Thyroid gland (tissue), 4 donors: Measurements from ENCODE around the gene GPC6. TPM values are rescaled to one million over a fixed set of nuclear protein-coding genes. Genes with fewer than 3 reads are reported as not detected.

Source experiments
- DNase-seq, 2 donors: peaks; one replicate each; pipeline ENCODE4 v3.0.0-alpha.2; 2019
- H3K27ac ChIP-seq, 3 donors: fragments of 200-600 bp; sonication (generic); 1 replicate in 2 of 3; 2 replicates in 1 of 3; pipeline ENCODE4 v1.5.1; 2016 to 2019; ENCODE audit warnings: mild to moderate bottlenecking in 1 of 3, moderate library complexity in 1 of 3
- H3K27me3 ChIP-seq: fragments of 200-600 bp; sonication (generic); one replicate; pipeline ENCODE4 v1.5.1; 2019
- H3K36me3 ChIP-seq, 2 donors: fragments of 200-600 bp; sonication (generic); one replicate each; pipeline ENCODE4 v1.5.1; 2016 to 2019
- H3K4me1 ChIP-seq, 2 donors: fragments of 200-600 bp; sonication (generic); one replicate each; pipeline ENCODE4 v1.5.1; 2017 to 2019
- H3K4me3 ChIP-seq, 3 donors: fragments of 200-600 bp; sonication (generic); replicated peaks in 1 of 3; 1 replicate in 2 of 3; 2 replicates in 1 of 3; pipeline ENCODE4 v1.5.1; 2016; ENCODE audit warnings: mild to moderate bottlenecking in 1 of 3
- H3K9me3 ChIP-seq: fragments of 200-600 bp; sonication (generic); one replicate; pipeline ENCODE4 v1.5.1; 2017
- CTCF ChIP-seq, 6 experiments: fragments of 200-600 bp in 3 of 6; fragments of 450-650 bp in 3 of 6; sonication (generic) in 3 of 6; IDR thresholded peaks; one replicate each; pipeline ENCODE4 v1.5.1; 2016 to 2019; ENCODE audit warnings: antibody characterized with exemption in 6 of 6, mild to moderate bottlenecking in 2 of 6, inconsistent platforms in 1 of 6, moderate library complexity in 1 of 6
- POLR2A ChIP-seq, 2 donors: fragments of 450-650 bp; IDR thresholded peaks; one replicate each; pipeline ENCODE4 v1.6.1; 2017; ENCODE audit warnings: antibody characterized with exemption in 2 of 2, mild to moderate bottlenecking in 2 of 2, moderate library complexity in 1 of 2
- WGBS, 2 donors: methylation state at CpG; one replicate each; pipeline ENCODE4 v1.1.5; 2017; 5-methylcytosine and 5-hydroxymethylcytosine counted together
- intact Hi-C: fragments of 100-400 bp; cut with DNase I; formaldehyde crosslinking; loops from one replicate; pipeline ENCODE4 v1.15.1; 2023
- total RNA-seq, 4 donors: library from RNA; depleted of rRNA; stranded (reverse); fragments of >200 nt; gene quantifications; one replicate each; pipeline ENCODE4 v1.2.3, GENCODE V29; 2016

GPC6 gene
- total RNA-seq, 4 donors from 2014 or later = 2.8 to 13.4 (median 7.5) TPM

- Histone ChIP-seq H3K9me3 (no peaks in the 10 kb centered on the region), H3K36me3 (no peaks in the 10 kb centered on the region), H3K4me3 (no peak overlapping the region), H3K27ac (no peak overlapping the region), H3K4me1 (no peaks in the 10 kb centered on the region), H3K27me3 (no peaks in the 10 kb centered on the region)
- DNase-seq = no peak
- TF ChIP-seq POLR2A (IDR thresholded peaks at IDR 0.05) (no peak), CTCF (IDR thresholded peaks at IDR 0.05) (no peak)
- WGBS, 2 donors = 96% methylated on average over 2 of the region's 2 CpGs
- intact Hi-C loops = no loop called here
Observed at GRCh38 chr13:94270556-94270955, 1043.9 kb downstream of the GPC6 start.

GRCh38 chr13:94272038-94272437 is 1045.4 kb downstream of the GPC6 start:
- Histone ChIP-seq H3K27ac (no peak overlapping the region), H3K36me3 (no peaks in the 10 kb centered on the region), H3K27me3 (no peaks in the 10 kb centered on the region), H3K4me3 (no peak overlapping the region), H3K4me1 (no peaks in the 10 kb centered on the region), H3K9me3 (no peaks in the 10 kb centered on the region)
- TF ChIP-seq POLR2A (IDR thresholded peaks at IDR 0.05) (no peak), CTCF (IDR thresholded peaks at IDR 0.05) (no peak)
- no peak for DNase-seq
- WGBS, 2 donors = 72 to 76% methylated on average over 2 of the region's 2 CpGs
- intact Hi-C loops = no loop called here

GRCh38 chr13:94280349-94280748 is 1053.7 kb downstream of the GPC6 start:
- TF ChIP-seq CTCF (IDR thresholded peaks at IDR 0.05) (no peak), POLR2A (IDR thresholded peaks at IDR 0.05) (no peak)
- no peak for DNase-seq
- Histone ChIP-seq H3K27me3 (no peaks in the 10 kb centered on the region), H3K4me1 (no peaks in the 10 kb centered on the region), H3K36me3 (no peaks in the 10 kb centered on the region), H3K9me3 (no peaks in the 10 kb centered on the region), H3K4me3 (no peak overlapping the region), H3K27ac (no peak overlapping the region)
- 67 to 94% methylated on average over 3 of the region's 3 CpGs for WGBS, 2 donors
- intact Hi-C loops = no loop called here

GRCh38 chr13:94280845-94281244 is 1054.2 kb downstream of the GPC6 start:
- intact Hi-C loops = no loop called here
- no peaks in the 10 kb centered on the region for H3K4me1 ChIP-seq
- no peak for TF ChIP-seq POLR2A (IDR thresholded peaks at IDR 0.05)
- no peak for TF ChIP-seq CTCF (IDR thresholded peaks at IDR 0.05)

GRCh38 chr13:94286581-94286980 is 1060.0 kb downstream of the GPC6 start:
- Histone ChIP-seq H3K9me3 (no peaks in the 10 kb centered on the region), H3K4me1 (no peaks in the 10 kb centered on the region), H3K27me3 (no peaks in the 10 kb centered on the region), H3K36me3 (no peaks in the 10 kb centered on the region), H3K27ac (no peak overlapping the region), H3K4me3 (no peak overlapping the region)
- TF ChIP-seq CTCF (IDR thresholded peaks at IDR 0.05) (no peak), POLR2A (IDR thresholded peaks at IDR 0.05) (no peak)
- intact Hi-C loops = no loop called here
- DNase-seq = no peak
- WGBS, 2 donors = 89 to 91% methylated on average over 3 of the region's 3 CpGs

More at GRCh38 chr13:94280845-94281244, 1054.2 kb downstream of the GPC6 start:
- H3K9me3 ChIP-seq = no peaks in the 10 kb centered on the region
- no peak overlapping the region for H3K4me3 ChIP-seq
- no peak overlapping the region for H3K27ac ChIP-seq
- no peaks in the 10 kb centered on the region for H3K27me3 ChIP-seq
- H3K36me3 ChIP-seq = no peaks in the 10 kb centered on the region
- no peak for DNase-seq
